NCI-H1092 treated with DMSO at 0.1 percent for 48 hours (cell line): ENCODE results near the gene IL25.
A peak's percentile ranks its signal among the peaks of the same experiment; 100 is the strongest.

Source experiments
- DNase-seq: peaks from one replicate; lab custom pipeline; 2025; lab: John Stamatoyannopoulos, UW

IL25 gene

DNA sequence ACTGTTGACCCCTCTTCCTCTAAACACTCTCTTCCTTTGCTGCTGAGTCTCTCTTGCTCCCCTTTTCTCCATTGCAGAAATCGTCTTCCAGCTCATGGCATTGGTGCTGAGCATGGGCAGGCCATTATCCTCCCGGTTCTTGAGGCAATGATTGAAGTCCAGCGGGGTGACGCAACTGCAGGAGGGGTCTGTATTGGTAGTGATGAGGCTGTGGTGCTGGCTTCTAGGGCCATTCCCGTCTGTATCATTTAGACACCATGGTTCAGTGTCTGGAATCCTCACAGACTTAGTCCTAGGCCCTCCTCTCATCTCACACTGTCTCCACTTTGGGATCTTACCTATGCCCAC lies 19.2 kb upstream of the IL25 start:
- no peak for DNase-seq

GRCh38 chr14:23354990-23355389 lies 17.6 kb upstream of the IL25 start:
- no peak for DNase-seq

GRCh38 chr14:23355871-23356435 lies 16.7 kb upstream of the IL25 start:
- DNase-seq, result no peak

DNA sequence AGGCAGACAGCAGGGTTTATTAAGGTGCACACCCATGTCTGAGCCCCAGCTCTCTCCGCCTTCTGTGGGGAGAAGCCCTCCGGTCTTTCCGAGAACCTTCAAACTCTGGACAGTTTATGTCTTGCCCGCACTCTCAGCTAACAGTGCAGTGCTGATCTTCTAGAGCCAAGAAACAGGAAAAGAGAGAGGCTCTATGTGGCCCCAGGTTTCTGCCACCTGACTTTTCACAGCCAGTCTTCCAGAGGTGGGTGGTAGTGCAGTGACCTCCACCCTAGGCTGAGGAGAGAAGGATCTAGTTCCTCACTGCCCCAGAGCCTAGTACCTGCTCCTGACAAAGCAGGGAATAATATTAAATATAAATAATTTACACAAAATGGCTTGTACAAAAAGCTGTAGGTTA lies 15.9 kb upstream of the IL25 start:
- no peak for DNase-seq

- DNase-seq, result no peak
Measured at GRCh38 chr14:23357261-23357660, 15.3 kb upstream of the IL25 start.

DNA sequence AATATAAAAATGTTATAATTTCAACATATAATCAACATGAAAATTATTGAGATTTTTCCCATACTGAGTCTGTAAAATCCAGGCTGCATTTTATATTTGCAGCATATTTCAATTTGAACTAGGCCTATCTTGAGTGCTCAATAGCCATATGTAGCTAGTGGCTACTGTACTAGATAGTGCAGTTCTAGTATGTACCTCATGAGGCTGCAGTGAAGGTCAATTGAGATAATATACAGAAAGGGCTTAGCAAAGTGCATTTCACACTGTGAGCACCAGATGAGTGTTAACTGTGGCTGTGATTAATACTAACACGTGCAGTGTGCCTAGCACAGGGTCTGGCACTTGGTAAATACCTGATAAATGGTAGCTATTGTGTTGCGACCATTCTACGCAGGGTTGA lies 14.6 kb upstream of the IL25 start:
- DNase-seq, result no peak

DNA sequence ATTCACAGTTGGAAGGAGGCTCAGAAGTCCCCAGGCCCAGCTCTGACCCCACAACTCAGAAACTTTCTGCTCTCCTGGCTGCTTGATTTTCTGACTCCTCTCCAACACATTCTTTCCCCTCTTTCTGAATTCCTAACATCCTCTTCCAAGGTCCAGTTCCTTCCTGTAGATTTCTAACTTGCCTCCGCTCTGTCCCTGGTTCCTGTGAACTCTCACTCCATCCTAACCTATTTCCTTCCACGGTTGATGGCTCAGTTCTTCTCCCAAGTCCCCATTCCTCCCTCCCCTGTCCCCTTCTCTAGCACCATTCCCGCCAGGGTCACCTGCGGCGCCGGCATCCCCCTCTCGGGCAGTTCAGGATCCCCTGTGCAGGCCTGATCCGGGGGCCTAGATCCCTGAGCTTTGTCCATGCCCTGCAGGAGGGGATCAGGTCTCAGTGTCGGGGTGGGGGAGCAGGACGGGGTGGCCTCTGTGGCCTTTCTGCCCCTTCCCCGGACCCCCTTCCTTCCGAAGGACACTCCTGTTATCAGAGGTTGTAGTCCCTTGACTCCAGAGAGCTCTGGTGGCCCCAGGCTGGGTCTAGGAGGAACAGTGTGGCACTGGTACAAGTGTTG lies 13.9 kb upstream of the IL25 start:
- no peak for DNase-seq

DNA sequence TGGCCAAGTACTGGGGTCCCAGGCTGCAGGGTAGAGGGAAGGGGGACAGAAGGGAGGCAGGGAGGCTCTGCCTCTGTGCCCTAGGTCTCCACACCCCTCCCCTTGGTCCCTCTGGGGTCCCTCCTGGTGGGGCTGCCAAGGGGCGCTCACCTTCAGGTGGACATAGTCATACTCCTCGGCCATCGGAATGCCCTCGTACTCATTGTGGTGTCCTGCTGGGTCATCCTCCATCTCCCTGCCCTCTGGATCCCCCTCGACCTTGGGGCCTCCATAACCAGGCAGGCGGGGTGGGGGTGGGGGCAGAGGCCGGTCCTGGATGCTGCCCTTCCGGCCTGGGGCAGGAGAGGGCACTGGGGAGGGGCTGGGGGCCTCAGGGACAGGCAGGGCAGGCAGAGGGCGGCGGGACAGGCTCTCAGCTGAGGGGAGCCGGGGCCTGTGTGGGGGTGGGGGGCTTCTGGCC lies 13.4 kb upstream of the IL25 start:
- no peak for DNase-seq

- DNase-seq, result no peak
Measured at GRCh38 chr14:23359722-23360447, 12.7 kb upstream of the IL25 start.

DNA sequence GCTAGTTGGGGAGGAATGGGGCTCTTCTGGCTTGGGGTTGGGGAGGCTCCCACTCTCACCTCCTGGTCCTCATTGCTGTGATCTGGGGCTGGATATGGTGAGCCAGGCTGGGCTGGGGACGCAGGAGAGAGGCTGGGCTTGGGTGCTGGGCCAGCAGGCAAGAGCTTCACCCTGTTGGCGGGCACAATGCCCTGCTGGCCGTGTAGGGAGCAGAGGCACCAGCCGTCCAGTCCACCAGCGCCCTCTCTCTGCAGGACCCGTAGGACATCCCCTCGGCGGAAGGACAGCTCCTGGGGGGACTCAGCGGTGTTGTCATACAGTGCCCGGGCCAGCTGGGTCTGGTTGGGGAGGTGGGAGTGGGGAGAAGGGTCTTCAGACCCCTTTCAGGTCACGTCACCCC lies 12.1 kb upstream of the IL25 start:
- no peak for DNase-seq

DNA sequence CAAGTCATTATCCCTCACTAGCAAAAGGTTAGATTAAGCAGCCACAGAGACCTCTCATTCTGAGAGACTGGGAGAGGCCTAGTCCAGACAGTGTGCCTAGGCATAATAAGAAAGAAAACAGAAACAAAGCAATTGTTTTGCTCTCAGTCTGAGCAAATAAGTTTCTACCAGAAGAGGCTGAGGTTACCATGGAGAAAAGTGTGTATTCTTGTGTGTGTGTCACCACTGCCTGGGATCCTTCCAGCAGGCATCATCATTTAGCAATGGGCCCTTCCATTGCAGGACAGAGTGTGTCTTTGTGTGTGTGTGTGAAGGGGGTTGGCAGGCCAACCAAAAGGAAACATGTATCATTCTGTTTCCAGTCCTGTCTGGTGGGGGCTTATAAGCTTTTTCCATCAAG lies 11.3 kb upstream of the IL25 start:
- no peak for DNase-seq

DNA sequence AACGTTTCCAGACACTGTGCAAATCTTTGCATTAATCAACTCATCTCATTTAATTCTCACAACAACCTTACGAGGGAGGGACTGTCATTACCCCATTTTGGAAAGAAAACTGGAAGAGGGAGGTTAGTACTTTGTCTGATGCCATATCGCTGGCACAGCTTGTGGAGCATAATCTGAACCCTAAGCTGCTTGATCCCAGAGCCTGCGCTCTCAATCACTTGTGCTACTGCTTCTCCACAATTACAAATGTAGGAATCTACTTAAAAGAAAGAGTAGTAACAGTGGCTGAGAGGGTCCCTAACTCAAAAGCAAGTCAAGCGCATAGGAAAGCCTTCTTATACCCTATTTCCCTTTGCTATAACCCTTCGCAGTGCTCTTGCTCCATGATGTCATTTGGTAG lies 10.8 kb upstream of the IL25 start:
- no peak for DNase-seq

DNA sequence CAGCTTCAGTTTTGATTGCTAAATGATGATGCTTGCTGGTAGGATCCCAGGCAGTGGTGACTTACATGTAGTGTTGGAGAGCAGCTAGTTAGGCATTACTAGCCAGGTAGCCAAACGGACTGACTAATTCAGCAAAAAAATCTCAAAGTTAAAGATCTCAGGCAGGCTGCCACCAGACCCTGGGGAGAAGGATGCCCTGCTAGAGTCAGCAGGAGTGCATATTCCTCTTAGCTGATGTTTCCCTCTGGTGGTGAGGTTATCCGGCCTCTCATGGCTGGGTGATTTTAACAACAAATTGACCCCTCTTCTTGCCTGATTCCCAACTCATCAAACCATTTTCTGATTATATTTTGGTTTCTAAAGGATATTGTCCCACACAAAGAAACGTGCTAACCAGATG lies 10.4 kb upstream of the IL25 start:
- no peak for DNase-seq

- no peak for DNase-seq
Measured at GRCh38 chr14:23364164-23365035, 8.2 kb upstream of the IL25 start.

- DNase-seq, result no peak
Measured at GRCh38 chr14:23365036-23365731, 7.4 kb upstream of the IL25 start, which contains the start of gene EFS. EFS (minus strand) TSS chr14:23365172; CDS start chr14:23365025, 147 bp downstream.

DNA sequence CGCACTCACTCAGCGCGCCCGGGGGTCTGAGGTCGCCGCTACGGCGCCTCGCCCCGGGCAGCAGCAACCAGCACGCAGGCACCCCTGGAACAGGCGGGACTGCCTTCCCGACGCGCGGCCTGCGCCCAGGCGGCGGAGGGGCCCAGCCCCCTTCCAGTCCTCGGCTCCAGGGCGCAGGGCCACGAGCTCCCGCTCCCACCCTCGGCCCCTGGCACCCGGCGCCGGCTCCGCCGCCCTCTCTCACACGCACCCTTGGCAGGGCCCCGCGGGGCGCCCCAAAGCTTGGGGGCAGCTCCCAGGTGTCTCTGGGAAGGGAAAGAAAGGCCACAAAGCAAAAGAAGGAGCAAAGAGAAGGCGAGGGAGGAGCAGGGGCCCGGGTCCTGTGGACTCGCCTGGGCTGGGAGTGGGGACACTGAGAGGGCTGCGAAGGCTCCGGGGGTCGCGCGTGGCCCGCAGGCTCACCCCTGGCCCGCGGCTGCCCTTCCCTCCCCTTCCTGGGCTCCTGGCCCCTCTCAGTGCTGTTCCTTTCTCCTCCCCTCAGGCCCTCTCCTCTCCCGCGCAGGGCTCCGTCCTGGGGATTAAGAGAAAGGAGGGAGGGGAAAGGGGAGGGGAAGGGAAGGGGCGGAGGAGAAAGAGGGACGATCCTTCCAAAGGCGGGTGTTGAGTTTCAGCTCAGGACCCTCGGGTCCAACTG lies 6.7 kb upstream of the IL25 start:
- DNase-seq, result peak; percentile 23

DNA sequence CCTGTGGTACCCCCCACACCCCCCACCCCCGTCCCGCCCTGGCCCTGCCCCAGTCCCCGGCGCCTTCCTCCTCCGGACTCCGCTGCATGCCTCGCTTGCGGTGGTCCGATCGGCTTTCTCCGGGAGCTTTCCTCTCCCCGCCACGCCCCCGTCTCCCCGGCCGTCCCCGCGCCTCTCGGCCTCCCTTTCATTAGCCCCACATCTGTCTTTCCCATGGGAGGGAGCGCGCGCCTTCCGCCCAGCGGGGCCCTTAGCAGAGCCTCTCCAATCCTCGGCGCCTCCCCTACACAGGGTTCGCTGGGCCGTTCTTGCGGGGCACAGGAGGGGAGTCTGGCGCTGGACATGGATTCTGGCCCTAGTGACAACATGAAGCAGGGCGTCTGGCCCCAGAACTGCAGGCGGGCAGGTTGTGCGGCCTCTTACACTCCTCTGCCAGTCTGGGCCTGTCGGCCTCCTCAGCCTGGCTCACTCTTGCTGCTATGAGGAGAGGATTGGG lies 6.1 kb upstream of the IL25 start:
- DNase-seq, result peak; percentile 26

GRCh38 chr14:23370221-23370620 lies 2.4 kb upstream of the IL25 start:
- DNase-seq, result no peak

- DNase-seq, result no peak
Measured at GRCh38 chr14:23371865-23372264, 744 bp upstream of the IL25 start.

DNA sequence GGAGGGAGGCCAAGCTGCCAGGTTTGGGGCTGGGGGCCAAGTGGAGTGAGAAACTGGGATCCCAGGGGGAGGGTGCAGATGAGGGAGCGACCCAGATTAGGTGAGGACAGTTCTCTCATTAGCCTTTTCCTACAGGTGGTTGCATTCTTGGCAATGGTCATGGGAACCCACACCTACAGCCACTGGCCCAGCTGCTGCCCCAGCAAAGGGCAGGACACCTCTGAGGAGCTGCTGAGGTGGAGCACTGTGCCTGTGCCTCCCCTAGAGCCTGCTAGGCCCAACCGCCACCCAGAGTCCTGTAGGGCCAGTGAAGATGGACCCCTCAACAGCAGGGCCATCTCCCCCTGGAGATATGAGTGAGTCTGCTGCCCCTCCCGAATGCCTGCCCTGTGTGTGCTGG lies 432 bp downstream of the IL25 start:
- DNase-seq, result no peak
